GM19463 (cell line): ENCODE data around the gene RNF7.
"Not testable (repeated sequence)": the region's sequence is repeated elsewhere in the genome, so short reads cannot be mapped to it uniquely, and the experiment has no call there.

ENCODE experiments used
- ATAC-seq: cut with Tn5 transposase; IDR thresholded peaks from one replicate; pipeline ENCODE4 v1.9.1; 2021; ENCODE audit warnings: mild to moderate bottlenecking, moderate library complexity; ENCODE audit not compliant: unreplicated experiment

RNF7 gene

GRCh38 chr3:141777957-141778813 lies 40.1 kb downstream of the RNF7 start:
- no peak for ATAC-seq

DNA sequence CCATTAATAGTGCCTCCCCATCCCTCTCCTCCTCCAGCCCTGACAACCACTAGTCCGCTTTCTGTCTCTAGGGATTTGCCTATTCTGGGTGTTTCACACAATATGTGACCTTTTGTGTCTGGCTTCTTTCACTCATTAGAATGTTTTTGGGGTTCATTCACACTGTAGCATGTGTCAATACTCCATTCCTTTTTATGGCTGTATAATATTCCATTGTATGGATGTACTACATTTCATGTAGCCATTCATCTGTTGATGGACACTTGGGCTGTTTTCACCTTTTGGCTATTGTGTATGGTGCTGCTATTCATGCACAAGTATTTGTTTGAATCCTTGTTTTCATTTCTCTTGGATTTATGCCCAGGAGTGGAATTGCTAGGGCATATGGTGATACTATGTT lies 41.6 kb downstream of the RNF7 start:
- ATAC-seq: no peak

DNA sequence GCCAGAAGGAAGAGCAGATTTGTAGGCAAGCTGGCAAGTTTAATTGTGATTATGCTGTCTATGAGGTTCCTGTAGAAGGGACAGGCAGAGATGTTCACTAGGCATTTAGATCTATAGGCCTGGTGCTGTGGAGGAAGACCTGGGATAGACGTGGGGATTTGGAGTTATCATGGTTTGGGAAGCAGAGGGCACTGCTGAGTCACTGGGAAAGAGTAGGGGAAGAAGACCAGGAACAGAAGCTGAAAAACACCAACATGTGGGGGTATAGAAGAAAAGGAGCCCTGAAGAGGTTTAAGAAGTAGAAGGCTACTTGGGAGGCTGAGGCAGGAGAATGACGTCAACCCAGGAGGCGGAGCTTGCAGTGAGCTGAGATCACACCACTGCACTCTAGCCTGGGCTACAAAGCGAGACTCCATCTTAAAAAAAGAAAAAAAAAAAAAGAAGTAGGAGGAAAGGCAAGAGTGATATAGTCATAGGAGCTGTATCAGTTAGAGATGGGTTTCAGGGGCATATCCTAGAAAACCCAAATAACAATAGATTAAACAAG lies 44.4 kb downstream of the RNF7 start:
- ATAC-seq: no peak

DNA sequence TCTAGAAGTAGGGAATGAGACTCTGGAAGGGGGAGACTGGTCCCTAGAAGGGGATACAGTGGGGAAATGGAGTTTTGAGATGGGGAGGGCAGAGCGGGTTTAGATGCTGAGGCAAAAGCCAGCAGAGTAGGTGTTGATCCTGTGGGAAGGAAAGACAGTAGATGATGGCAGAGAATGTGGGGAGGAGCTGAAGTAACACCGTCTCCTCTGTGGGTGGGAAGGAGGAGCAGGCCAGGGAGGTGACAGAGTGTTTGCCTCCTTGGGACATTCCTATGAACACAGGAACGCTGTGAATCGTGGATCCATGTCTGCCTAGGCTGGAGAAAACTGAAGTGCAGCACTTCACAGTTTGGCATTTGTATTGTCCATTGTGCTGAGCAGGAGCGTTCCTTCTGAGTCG lies 45.5 kb downstream of the RNF7 start:
- no peak for ATAC-seq

DNA sequence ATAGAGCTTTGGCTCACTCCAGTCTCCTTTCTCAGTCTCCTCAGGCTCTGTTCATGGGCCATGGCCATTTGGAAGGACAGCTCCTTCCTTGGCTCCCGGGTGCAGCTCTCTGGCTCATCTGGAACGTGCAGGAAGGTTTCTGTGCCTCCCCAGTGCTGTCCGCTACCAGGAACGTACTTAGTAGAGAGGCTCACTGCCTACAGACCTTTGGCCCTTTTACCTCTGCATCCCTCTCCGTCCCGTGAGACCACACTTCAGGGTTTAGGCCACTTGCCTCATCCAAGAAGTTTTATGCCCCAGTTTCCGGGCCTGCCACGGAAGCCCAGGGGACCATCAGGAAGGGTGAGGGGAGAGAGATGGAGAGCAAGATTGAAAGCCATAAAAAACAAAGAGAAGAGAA lies 46.0 kb downstream of the RNF7 start:
- ATAC-seq: no peak

DNA sequence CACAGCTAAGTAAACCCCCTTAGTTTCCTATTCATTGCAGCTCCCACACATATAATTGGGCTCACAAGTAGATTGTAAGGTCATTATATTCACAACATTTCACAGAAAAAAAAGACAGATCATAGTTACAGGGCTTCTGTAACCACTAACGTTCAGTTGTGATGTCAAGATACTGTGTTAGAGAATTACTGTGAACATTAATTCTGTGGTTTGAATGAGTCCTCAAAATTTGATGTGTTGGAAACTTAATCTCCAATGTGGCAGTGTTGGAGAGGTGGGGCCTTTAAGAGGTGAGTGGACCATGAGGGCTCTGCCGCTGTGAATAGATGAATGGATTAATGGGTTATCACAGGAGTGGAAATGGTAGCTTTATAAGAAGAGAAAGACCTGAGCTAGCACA lies 46.4 kb downstream of the RNF7 start:
- ATAC-seq: no peak

DNA sequence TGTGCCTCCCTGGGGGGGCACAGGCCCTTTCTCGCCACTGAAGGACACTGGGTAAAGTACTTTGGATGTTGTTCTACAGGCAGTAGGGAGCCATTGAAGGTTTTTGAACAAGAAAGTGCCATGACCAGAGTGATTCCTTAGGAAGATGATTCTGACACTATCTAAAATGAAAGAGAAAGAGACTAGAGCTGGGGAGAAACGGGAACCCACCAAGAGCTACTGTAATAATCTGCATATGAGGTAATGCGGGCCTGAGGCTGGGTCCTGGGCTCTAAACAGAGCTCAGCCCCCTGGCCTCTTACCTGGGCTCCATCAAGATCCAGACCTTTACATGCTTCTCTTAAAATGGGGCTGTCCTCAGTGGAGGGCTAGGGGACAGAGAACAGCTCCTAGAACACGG lies 50.1 kb downstream of the RNF7 start:
- no peak for ATAC-seq

DNA sequence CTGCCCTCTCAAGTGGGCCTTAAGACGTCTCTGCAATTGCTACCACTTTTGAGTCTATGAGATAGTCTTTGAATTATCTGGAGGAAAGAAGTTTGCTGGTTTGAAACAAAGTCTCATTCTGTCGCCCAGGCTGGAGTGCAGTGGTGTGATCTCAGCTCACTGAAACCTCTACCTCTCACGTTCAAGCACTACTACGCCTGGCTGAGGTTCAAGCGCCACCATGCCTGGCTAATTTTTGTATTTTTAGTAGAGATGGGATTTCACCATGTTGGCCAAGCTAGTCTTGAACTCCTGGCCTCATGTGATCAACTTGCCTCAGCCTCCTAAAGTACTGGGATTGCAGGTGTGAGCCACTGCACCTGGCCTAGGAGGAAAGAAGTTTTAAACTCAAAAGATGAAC lies 50.7 kb downstream of the RNF7 start:
- not testable (repeated sequence) for ATAC-seq

DNA sequence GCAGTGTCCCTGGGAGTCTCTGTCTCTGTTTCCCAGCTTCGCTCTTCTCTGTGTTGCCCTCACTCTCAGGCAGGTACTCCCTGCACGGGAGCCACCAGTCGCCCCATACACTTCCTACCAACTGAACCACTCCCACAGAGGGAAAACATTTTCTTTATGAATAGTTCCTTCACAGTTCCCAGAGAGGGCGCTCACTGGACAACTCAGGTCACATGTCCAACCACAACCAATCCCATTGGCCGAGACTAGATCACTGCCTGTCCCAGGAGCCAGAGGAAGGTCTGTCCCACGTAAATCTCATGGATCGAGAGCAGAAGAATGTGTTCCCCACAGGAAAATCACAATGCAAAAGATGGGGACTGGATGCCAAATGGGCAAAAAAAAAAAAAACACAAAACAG lies 51.2 kb downstream of the RNF7 start:
- ATAC-seq: no peak

- no peak for ATAC-seq
Measured at GRCh38 chr3:141790171-141790570, 52.1 kb downstream of the RNF7 start.

- ATAC-seq: no peak
Measured at GRCh38 chr3:141792495-141792894, 54.4 kb downstream of the RNF7 start.

DNA sequence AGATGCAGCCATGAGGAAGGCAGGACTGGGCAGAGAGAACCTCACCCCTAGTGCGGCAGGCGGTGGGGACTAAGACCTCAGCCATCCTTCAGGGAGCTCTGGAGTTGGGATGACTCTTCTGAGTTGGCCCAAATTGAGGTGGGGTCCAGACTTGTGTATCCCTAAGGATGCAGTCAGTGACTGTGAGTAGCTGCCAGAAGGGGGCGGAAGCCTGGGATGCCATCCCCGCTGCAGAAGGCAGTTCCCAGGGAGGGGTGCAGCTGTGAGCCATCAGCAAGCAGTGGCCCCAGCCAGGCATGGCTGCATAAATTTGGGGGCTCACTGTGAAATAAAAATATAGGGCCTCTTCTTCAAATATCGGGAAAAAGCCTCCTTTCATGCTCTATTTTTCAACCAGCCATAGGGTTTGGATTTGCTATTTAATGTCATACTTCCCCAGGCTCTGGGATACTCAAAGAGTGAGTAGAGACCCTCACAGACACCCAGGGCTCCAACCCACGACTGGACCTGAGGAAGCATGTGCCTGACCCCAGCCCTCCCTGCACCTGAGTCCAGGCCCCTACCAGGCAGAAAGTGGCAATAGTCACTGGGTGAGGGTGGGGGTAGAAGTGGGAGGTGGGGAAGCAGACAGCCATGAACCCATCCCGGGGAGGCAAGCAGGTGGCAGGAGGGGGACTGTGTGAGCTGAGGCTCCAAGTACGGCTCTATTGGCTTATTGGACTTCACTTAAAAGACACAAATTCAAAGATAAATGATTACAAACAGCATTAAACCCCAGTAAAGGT lies 55.6 kb downstream of the RNF7 start:
- no peak for ATAC-seq

DNA sequence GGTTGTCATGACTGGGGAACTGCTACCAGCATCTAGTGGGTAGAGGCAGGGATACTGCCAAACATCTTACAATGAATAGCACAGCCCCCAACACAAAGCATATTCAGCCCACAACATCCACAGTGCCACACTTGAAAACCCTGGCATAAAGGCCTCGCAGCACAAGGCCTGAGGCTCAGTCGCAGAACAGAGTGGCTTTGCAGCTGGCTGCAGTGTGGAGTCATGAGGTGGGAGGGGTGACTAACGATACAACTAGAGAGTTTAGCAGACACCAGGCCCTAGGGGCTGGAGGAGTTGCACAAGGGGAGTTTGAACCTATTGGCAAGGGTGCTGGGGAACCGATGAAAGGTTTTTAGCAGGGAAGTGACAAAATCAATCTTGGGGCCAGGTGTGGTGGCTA lies 57.2 kb downstream of the RNF7 start:
- no peak for ATAC-seq

DNA sequence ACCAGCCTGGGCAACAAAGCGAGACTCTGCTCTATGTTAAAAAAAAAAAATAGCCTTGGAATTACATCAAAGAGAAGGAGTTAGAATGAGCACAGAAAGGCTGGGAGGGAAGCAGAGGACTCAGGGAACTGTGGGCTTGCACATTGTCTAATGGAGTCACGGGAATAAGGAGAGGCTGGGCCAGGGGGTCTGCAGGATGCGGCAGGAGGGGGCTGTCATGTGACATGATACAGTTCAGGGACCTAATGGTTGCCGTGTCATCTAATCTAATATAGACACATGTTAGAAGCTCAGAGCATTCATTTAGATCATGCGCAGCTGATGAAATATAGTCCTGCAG lies 57.6 kb downstream of the RNF7 start:
- no peak for ATAC-seq

DNA sequence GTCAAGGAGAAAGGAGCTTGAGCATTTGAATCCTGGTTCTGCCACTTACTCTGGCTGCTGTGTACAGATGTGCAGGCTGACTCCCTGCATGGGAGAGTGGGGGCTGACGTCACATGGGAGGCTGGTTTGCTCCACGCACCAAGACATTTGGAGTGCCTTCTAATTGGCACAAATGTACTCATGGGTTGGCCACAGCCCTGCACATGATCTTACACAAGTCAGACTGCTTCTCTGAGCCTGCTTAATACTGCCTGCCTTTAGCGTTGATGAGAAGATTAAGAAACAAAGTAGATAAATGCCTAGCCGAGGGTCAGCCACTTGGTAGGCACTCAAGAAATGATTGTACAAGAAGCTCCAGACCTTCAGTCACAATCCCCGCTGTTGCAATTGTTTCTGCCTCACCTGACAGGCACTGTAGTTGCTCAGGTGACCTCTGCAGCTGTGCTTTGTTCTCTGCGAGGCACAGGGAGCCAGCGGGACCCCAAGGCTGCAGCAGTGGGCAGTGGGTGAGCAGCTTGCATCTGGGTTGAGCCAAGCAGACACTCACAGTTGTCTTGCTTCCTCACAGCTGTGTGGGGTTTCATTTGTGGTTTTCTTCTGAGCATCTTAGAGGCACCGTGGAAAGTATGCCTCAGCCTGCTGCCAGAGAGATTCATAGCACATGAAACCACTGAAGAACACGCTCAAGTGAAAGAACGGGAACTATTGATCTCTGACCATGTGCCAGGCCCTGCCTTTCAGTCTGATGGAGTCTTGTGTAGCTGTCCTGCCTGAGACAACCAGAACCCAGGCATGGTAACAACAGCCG lies 58.2 kb downstream of the RNF7 start:
- ATAC-seq: peak; percentile 98
